Bladder microvascular endothelial cell (primary cell): ENCODE measurements around the gene B9D2. TPM values are rescaled to one million over a fixed set of nuclear protein-coding genes. Genes with fewer than 3 reads are reported as not detected.

ENCODE experiments used
- total RNA-seq: library from RNA; depleted of rRNA; stranded (reverse); fragments of >200 nt; gene quantifications from 2 replicates; pipeline ENCODE4 v1.2.3, GENCODE V29; 2014

The B9D2 gene
- total RNA-seq, result 5.9 and 8.9 TPM in 2 replicates

GRCh38 chr19:41363753-41364523 is at the start of gene B9D2:
Gene B9D2, minus strand, starts transcription at chr19:41364149. Its CDS starts 630 bp downstream, at chr19:41363519.

DNA sequence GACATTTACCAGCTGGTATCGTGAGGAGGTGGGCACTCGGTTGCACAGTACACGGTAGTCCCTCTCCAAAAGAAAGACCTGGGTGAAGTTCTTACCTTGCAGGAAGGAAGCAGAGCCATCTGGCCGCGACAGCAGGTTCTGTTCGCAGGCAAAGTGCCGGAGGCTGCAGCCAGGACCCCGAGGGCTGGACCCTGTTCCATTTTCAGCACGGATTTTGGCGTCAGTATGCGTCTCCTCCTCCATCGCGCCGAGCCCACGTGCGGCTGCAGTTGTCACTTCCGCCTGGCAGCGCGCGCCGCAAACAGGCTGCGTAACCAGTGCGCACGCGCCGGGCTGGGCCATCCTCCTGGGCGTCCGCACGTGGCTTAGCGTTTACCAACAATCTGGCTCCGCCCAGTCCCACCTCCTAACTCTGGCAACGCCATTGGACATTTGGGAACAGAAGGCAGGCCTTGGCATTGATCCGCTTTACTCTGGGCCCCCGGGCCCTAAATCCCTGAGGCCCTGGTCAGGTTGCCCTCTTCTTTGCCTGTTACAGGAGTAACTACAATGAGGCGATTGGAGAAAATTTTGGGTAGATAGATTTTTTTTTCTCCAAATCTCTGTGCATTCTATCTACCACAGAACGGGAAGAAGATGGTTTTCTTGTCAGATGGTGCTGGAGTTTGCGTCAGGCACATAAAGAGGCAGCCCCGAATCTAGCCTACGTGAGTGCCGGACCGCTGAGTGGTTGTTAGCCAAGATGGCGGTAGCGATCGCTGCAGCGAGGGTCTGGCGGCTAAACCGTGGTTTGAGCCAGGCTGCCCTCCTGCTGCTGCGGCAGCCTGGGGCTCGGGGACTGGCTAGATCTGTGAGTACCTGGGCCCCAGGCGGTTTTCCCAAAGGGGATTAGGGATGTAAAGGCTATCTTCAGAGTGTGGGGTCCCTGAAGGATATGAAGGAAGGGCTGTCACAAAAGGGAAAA is 33.4 kb upstream of the B9D2 start, which contains the start of the genes BCKDHA and EXOSC5:
BCKDHA (plus strand) TSS at position 733 of the 964 bp plus-strand sequence; CDS start at position 743, 10 bp downstream.
EXOSC5 (minus strand) TSS at position 274 of the 964 bp plus-strand sequence; CDS start at position 243, 31 bp downstream.

GRCh38 chr19:41376241-41376997 is 12.5 kb upstream of the B9D2 start, which contains the start of gene TMEM91:
Gene TMEM91, plus strand, starts transcription at chr19:41376533. Its CDS starts 1,777 bp downstream, at chr19:41378310.

GRCh38 chr19:41353466-41354342 is 10.2 kb downstream of the B9D2 start, which contains the start of gene TGFB1:
Gene TGFB1, minus strand, starts transcription at chr19:41353922. Its CDS starts 878 bp downstream, at chr19:41353044.

GRCh38 chr19:41310033-41310831 is 53.7 kb downstream of the B9D2 start, which contains the start of gene CCDC97:
Gene CCDC97, plus strand, starts transcription at chr19:41310172. Its CDS starts 139 bp downstream, at chr19:41310311.

Other genes with a start within 250 kb of the B9D2 start
- gene CYP2F1, start 249.7 kb downstream of the B9D2 start, total RNA-seq, result not detected in 2 replicates
- 0.25 and 0.49 TPM in 2 replicates for gene CYP2S1, start 170.9 kb downstream of the B9D2 start, total RNA-seq
- gene AXL, start 144.9 kb downstream of the B9D2 start, total RNA-seq, result 24.8 and 28.4 TPM in 2 replicates
- 59.9 and 107 TPM in 2 replicates for gene HNRNPUL1, start 99.8 kb downstream of the B9D2 start, total RNA-seq
- gene CCDC97, start 54.0 kb downstream of the B9D2 start, total RNA-seq, result 5.8 and 14.4 TPM in 2 replicates
- gene TGFB1, start 10.2 kb downstream of the B9D2 start, total RNA-seq, result 11.0 and 55.1 TPM in 2 replicates
- 3.5 and 5.5 TPM in 2 replicates for gene TMEM91, start 12.4 kb upstream of the B9D2 start, total RNA-seq
- gene EXOSC5, start 33.2 kb upstream of the B9D2 start, total RNA-seq, result 9.6 and 12.3 TPM in 2 replicates
- gene BCKDHA, start 33.7 kb upstream of the B9D2 start, total RNA-seq, result 29.3 and 45.6 TPM in 2 replicates
- 0.97 and 1.1 TPM in 2 replicates for gene B3GNT8, start 63.2 kb upstream of the B9D2 start, total RNA-seq
- gene DMAC2, start 75.8 kb upstream of the B9D2 start, total RNA-seq, result 31.1 and 44.7 TPM in 2 replicates
- gene ERICH4, start 79.0 kb upstream of the B9D2 start, total RNA-seq, result not detected in 2 replicates
- 2.3 and 6.6 TPM in 2 replicates for gene CEACAM21, start 212.0 kb upstream of the B9D2 start, total RNA-seq